A549 (cell line): Measurements from ENCODE around the gene BLOC1S4.

Source experiments
- CTCF ChIP-seq: fragments of >200 bp; sonication (Bioruptor Twin); formaldehyde crosslinking; IDR thresholded peaks from 3 replicates; pipeline ENCODE4 v1.5.1; 2016
- ELK1 ChIP-seq: fragments of 150-350 bp; IDR thresholded peaks from 2 replicates; pipeline ENCODE4 v1.6.1; 2014; ENCODE audit warnings: low read depth, mild to moderate bottlenecking, low read length
- POLR2A ChIP-seq: IDR thresholded peaks from 2 replicates; pipeline ENCODE4 v1.6.1; 2012; ENCODE audit warnings: mild to moderate bottlenecking, low read length
- RAD21 ChIP-seq, 2 experiments: fragments of >200 bp in 1 of 2; sonication (Bioruptor Twin) in 1 of 2; formaldehyde crosslinking in 1 of 2; IDR thresholded peaks in 1 of 2; conservative IDR thresholded peaks in 1 of 2; 2 replicates in 1 of 2; 3 replicates in 1 of 2; pipeline ENCODE4 v1.6.1; 2012 to 2018; ENCODE audit warnings: inconsistent platforms in 1 of 2
- RFX5 ChIP-seq: fragments of 450-650 bp; IDR thresholded peaks from 2 replicates; pipeline ENCODE4 v1.7.1; 2014; ENCODE audit warnings: antibody characterized with exemption, mild to moderate bottlenecking, moderate library complexity

GRCh38 chr4:6689506-6689960 lies 26.4 kb upstream of the BLOC1S4 start:
- no peak for TF ChIP-seq RFX5
- TF ChIP-seq CTCF: no peak
- TF ChIP-seq POLR2A: no peak
- TF ChIP-seq ELK1: no peak
- TF ChIP-seq RAD21 (conservative IDR thresholded peaks at IDR 0.05 in 1 of 2, IDR thresholded peaks at IDR 0.05 in 1 of 2): no peak
